ENCODE measurements around the gene ZNF441. TPM values are rescaled to one million over a fixed set of nuclear protein-coding genes. Genes with fewer than 3 reads are reported as not detected.
"Not testable (repeated sequence)": the region's sequence is repeated elsewhere in the genome, so short reads cannot be mapped to it uniquely, and the experiment has no call there.

Gene ZNF441
- total RNA-seq, 4 donors from 2014 or later, result 4.5 to 10.7 (median 7.7) TPM

DNA sequence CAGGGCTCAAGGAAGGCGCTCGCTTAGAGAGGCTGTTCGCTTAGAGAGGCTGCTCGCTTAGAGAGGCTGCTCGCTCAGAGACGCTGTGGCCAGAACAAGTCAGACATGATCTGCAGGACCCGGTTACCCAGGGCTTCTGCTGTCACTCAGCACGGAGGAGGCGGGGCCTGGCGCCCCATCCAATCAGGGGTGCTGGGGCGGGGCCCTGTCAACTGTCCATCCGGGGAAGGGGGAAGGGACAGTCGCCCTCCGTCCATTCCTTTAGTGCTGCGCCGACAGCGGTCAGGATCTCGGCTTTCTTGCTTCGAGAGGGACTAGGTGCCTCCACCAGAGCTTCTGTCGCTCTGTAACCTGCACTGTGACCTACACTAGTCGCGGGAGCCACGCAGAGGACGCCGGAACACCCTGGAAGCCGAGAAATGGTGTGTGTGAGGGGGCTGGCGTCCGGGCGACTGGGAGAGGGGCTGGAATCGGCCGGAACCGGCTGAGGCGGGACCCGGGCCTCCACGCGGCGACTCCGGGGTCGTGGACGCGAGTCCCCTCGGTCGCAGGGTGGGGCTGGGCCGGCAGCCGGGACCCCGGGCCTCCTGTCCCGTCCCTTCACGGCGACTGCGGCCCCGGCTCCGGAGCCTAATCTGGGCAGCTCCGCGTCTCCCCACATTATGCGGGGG, 47.4 kb downstream of the ZNF441 start, which contains the start of gene ZNF440:
Gene ZNF440, plus strand, starts transcription at position 245 of the 671 bp plus-strand sequence. Its CDS starts 175 bp downstream, at position 420.
- ATAC-seq, result peak; percentile 100
- H3K9me3 ChIP-seq, result no peaks in the 10 kb centered on the region
- H3K36me3 ChIP-seq, result peaks cover 0 to 3% of the 10 kb centered on the region in 2 donors
- H3K27ac ChIP-seq, result peak within 1 kb of the TSS; percentile 74 to 95 (median 93)
- TF ChIP-seq POLR2AphosphoS5 (IDR thresholded peaks at IDR 0.05), result peak; percentile 84
- TF ChIP-seq, protein P1, sequence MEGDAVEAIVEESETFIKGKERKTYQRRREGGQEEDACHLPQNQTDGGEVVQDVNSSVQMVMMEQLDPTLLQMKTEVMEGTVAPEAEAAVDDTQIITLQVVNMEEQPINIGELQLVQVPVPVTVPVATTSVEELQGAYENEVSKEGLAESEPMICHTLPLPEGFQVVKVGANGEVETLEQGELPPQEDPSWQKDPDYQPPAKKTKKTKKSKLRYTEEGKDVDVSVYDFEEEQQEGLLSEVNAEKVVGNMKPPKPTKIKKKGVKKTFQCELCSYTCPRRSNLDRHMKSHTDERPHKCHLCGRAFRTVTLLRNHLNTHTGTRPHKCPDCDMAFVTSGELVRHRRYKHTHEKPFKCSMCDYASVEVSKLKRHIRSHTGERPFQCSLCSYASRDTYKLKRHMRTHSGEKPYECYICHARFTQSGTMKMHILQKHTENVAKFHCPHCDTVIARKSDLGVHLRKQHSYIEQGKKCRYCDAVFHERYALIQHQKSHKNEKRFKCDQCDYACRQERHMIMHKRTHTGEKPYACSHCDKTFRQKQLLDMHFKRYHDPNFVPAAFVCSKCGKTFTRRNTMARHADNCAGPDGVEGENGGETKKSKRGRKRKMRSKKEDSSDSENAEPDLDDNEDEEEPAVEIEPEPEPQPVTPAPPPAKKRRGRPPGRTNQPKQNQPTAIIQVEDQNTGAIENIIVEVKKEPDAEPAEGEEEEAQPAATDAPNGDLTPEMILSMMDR (IDR thresholded peaks at IDR 0.05), result no peak
- TF ChIP-seq POLR2A (IDR thresholded peaks at IDR 0.05), result peak; percentile 66 to 79
- H3K4me1 ChIP-seq, result peaks cover 0 to 24% (median 8%) of the 10 kb centered on the region in 3 donors
- no CpG with 5 or more reads among the region's 55 CpGs for WGBS, 2 donors (ENCODE audit: low coverage in 1 of 2)
- no peaks in the 10 kb centered on the region for H3K27me3 ChIP-seq
- peak within 1 kb of the TSS; percentile 77 to 91 for H3K4me3 ChIP-seq

DNA sequence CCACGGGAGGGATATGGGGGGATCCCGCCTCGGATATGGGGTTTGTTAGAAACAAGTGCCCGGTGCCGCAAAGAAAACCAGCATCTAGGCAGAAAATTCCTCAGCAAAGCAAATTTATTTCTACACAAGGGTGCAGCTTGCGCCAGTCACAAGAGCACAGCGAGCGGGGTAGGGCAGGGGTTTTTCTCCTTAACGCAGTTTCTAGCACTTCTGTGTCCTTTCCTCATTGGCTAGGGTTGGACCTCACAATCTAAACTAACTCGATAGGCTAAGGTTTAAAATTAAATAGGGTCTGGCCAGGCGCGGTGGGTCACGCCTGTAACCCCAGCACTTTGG, 47.9 kb downstream of the ZNF441 start:
- Histone ChIP-seq H3K27me3 (no peaks in the 10 kb centered on the region), H3K27ac (peak overlapping the region; percentile 74 to 95 (median 93)), H3K4me3 (peak overlapping the region; percentile 77 to 91), H3K4me1 (peaks cover 0 to 24% (median 8%) of the 10 kb centered on the region in 3 donors), H3K9me3 (no peaks in the 10 kb centered on the region), H3K36me3 (peaks cover 0 to 5% of the 10 kb centered on the region in 2 donors)
- no peak for ATAC-seq
- TF ChIP-seq EP300 (IDR thresholded peaks at IDR 0.05) (no peak), POLR2AphosphoS5 (IDR thresholded peaks at IDR 0.05) (no peak), POLR2A (IDR thresholded peaks at IDR 0.05) (no peak)
- TF ChIP-seq, protein P1 (IDR thresholded peaks at IDR 0.05), result no peak
- 10% methylated on average over 2 of the region's 13 CpGs; no CpG with 5 or more reads in 1 of the 2 donors for WGBS, 2 donors (ENCODE audit: low coverage in 1 of 2)

DNA sequence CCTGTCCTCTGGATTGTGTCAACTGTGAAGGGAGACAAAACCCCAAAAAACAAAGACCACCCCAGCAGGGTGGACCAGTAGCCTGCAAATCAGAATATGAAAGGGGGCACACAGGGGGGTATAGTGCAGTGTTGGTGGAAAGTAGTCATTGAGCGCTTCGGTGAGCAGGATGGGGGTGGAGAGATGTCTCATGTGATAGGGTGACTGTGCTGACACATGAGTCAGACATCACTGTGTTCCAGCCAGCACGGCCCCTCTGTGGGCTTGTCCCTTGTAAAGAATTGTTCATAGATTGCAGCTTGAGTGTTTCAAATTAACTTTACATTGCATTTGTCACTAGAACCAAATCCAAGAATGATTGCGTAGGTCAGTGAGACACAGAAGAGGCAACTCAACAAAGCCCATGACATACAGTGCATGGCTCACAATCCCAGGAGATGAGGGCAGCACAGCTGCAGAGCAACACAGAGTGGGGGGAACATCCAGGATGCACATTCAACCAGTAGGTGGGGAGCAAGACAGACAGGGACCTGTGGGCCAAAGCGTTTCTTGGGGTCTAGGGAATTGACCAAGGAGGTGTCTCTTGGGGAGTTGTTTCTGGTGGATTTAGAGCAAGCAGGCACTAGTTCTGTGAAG, 54.8 kb downstream of the ZNF441 start:
- H3K9me3 ChIP-seq, result peaks cover 0 to 6% (median 0%) of the 10 kb centered on the region in 3 donors
- no peaks in the 10 kb centered on the region for H3K27me3 ChIP-seq
- no peak overlapping the region for H3K27ac ChIP-seq
- TF ChIP-seq, protein P1 (IDR thresholded peaks at IDR 0.05), result no peak
- TF ChIP-seq EP300 (IDR thresholded peaks at IDR 0.05), result no peak
- TF ChIP-seq POLR2A (IDR thresholded peaks at IDR 0.05), result no peak
- no peak for TF ChIP-seq POLR2AphosphoS5 (IDR thresholded peaks at IDR 0.05)
- no peaks in the 10 kb centered on the region for H3K4me1 ChIP-seq
- H3K36me3 ChIP-seq, result peaks cover 0 to 29% of the 10 kb centered on the region in 2 donors
- no peak for ATAC-seq
- H3K4me3 ChIP-seq, result no peak overlapping the region
- 55 to 88% methylated on average over 4 of the region's 5 CpGs for WGBS, 2 donors (ENCODE audit: low coverage in 1 of 2)

DNA sequence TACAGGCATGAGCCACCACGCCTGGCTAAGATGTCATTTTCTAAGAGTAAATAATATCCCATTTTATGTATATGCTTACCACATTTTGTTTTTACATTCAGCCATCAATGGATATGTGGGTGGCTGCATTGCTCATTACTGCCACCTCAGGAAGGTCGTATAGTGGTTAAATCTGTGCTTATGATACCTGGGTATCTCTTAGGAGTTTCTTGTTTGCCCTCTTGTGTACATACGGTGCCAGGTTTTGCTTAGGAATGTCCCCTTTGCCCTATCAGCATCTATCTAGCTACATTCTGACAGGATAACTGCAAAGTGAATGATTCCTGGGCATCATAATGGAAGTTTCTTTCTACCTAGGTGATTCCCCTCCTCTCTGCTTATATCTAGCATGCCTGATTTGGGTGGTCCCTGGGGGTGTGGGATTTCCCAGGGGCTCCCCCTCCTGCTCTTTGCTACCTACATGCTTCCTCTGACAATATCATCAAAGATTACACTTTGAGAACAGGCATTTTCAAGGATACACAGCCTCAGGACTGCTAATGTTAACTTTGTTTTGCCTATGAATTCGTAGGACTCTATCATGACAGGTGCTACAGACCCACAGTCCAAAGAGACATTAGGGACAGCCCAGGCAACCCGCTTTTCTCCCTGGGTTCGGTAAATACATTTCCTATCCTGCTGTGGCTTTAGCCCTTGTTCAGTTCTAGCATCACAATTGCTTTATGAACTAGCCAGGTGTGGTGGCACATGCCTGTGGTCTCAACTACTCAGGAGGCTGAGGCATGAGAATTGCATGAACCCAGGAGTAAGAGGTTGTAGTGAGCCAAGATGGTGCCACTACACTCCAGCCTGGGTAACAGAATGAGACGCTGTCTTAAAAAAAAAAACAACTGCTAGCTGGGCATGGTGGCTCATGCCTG, 62.4 kb downstream of the ZNF441 start:
- H3K4me1 ChIP-seq, ATAC-seq, H3K27ac ChIP-seq, H3K27me3 ChIP-seq, H3K4me3 ChIP-seq: not testable (repeated sequence)
- 81 to 89% methylated on average over 3 to 5 of the region's 7 CpGs for WGBS, 2 donors (ENCODE audit: low coverage in 1 of 2)
- Histone ChIP-seq H3K36me3 (peaks cover 16 to 61% of the 10 kb centered on the region in 2 donors), H3K9me3 (peaks cover 0 to 57% (median 3%) of the 10 kb centered on the region in 3 donors)

DNA sequence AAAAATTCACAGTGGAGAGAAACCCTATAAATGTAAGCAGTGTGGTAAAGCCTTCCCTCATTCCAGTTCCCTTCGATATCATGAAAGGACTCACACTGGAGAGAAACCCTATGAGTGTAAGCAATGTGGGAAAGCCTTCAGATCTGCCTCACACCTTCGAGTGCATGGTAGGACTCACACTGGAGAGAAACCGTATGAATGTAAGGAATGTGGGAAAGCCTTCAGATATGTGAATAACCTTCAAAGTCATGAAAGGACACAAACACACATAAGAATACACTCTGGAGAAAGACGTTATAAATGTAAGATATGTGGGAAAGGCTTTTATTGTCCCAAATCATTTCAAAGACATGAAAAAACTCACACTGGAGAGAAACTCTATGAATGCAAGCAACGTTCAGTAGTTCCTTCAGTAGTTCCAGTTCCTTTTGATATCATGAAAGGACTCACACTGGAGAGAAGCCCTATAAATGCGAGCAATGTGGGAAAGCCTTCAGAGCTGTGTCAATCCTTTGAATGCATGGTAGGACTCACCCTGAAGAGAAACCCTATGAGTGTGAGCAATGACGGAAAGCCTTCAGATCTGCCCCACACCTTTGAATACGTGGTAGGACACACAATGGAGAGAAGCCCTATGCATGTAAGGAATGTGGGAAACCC, 65.6 kb downstream of the ZNF441 start:
- no peaks in the 10 kb centered on the region for H3K27me3 ChIP-seq
- H3K36me3 ChIP-seq, result peaks cover 16 to 59% of the 10 kb centered on the region in 2 donors
- no peaks in the 10 kb centered on the region for H3K4me1 ChIP-seq
- TF ChIP-seq EP300 (IDR thresholded peaks at IDR 0.05) (no peak), POLR2AphosphoS5 (IDR thresholded peaks at IDR 0.05) (no peak), POLR2A (IDR thresholded peaks at IDR 0.05) (no peak)
- TF ChIP-seq, protein P1 (IDR thresholded peaks at IDR 0.05), result no peak
- 94 to 95% methylated on average over 5 to 8 of the region's 8 CpGs for WGBS, 2 donors (ENCODE audit: low coverage in 1 of 2)
- no peak overlapping the region for H3K27ac ChIP-seq
- peaks cover 0 to 58% (median 3%) of the 10 kb centered on the region in 3 donors for H3K9me3 ChIP-seq
- H3K4me3 ChIP-seq, result no peak overlapping the region
- ATAC-seq, result no peak

Data from gastroesophageal sphincter (tissue), 4 donors.